Stromal cell of bone marrow (primary cell): Measurements from ENCODE around the gene CCL22.
"Not testable (repeated sequence)": the region's sequence is repeated elsewhere in the genome, so short reads cannot be mapped to it uniquely, and the experiment has no call there.

Source experiments
- DNase-seq: peaks from one replicate; pipeline ENCODE4 v3.0.0-alpha.2; 2012; ENCODE audit warnings: low read depth

Gene CCL22, protein sequence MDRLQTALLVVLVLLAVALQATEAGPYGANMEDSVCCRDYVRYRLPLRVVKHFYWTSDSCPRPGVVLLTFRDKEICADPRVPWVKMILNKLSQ

GRCh38 chr16:57358527-57359095 lies at the start of gene CCL22:
Gene CCL22 (plus strand): TSS chr16:57358783. CDS start chr16:57358817, 34 bp downstream.
- no peak for DNase-seq

GRCh38 chr16:57310801-57311200 lies 47.8 kb upstream of the CCL22 start:
- DNase-seq = no peak

GRCh38 chr16:57313509-57313908 lies 45.1 kb upstream of the CCL22 start:
- DNase-seq = no peak

GRCh38 chr16:57314161-57314785 lies 44.3 kb upstream of the CCL22 start:
- DNase-seq = no peak

DNA sequence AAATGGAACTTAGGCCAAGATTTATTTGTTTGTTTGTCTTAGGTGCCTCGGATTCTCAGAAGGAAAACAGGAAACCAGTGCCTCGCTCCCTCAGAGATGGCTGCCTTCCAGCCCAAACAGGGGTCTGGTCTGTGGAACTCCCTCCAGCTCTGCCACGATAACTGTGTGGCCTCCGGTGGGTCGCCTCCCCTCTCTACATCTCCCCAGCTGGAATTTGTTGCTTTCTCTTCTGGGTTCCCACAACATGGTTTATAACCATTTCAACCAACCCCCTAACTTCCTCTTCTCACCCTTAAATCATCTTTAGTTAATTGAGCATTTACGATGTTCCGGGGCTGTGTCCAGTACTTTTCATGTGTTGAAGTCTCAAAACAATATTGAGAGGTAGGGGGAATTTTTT lies 43.2 kb upstream of the CCL22 start:
- DNase-seq = no peak

DNA sequence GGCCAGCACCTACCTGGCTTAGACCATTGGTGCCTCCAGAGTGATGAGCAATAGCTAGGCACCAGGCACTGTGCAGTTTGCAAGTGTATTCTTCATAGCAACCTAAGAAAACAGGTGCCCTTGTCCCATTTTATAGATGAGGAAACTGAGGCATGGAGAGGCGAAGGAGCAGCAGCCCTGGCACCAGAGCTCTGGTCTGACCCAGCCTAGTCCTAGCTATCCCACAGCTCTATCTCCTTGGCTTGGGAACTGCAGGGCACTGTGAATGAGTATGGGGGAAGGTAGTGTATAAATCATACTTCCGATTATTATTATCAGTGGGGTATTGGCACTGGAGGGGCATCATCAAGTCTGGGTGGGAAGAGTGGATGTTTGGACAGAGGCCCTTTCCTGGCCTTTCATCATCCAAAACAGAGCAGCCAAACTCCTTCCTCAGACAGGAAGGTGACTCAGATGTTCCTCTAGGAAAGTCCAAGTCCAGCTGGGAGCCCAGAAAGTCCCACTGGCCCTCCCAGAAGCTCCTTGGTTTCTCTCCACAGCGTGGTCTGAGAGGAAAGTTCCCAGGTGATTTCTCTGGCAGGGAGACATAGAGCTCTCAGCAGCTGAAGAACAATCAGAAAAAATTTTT lies 42.1 kb upstream of the CCL22 start:
- peak; percentile 93 for DNase-seq

- DNase-seq = no peak
Observed at GRCh38 chr16:57318240-57318970, 40.2 kb upstream of the CCL22 start.

GRCh38 chr16:57319646-57320045 lies 38.9 kb upstream of the CCL22 start:
- no peak for DNase-seq

DNA sequence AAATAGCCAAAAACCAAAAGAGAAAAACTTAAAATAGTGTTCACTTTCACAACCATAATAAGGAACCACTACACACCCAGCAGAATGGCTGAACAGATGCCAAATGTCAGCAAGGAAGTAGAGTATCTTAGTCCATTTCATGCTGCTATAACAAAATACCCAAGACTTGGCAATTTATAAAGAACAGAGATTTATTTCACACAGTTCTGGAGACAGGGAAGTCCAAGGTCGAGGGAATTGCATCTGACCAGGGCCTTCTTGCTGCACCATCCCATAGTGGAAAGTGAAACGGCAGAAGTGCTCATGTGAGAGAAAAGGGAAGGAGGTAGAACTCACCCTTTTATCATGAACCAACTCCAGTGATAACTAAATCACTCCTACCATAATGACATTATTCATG lies 33.8 kb upstream of the CCL22 start:
- DNase-seq = no peak

DNA sequence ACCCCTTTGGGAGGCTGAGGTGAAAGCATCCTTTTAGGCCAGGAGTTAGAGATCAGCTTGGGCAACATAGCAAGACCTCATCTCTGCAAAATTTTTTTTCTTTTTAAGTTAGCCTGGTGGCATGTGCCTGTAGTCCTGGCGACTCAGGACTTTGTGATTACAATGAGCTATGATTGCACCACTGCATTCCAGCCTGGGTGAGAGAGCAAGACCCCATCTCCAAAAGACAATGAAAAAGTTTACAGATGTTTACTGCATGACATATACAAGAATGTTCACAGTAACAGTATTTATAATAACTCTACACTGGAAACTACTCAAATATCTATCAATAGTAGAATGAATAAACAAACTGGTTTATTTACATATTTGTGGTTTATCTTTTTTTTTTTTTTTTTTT lies 33.1 kb upstream of the CCL22 start:
- no peak for DNase-seq

DNA sequence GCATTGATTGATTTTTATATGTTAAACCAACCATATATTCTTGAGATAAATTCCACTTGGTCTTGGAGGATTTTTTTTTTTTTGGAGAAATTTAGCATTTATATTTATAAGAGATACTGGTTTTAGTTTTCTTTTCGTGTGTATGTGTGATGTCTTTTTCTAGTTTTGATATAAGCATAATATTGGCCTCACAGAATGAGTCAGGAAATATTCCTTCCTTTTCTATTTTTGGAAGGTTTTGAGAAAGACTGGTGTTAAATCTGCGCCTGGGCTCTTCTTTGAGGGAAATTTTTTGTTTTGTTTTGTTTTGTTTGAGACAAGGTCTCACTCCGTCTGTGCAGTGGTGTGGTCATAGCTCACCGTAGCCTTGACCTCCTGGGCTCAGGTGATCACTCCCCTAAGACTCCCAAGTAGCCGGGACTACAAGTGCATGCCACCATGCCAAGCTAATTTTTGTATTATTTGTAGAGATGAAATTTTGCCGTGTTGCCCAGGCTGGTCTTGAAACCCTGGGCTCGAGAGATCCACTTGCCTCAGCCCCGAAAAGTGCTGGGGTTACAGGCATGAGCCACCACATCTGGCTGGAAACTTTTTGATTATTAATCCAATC lies 28.8 kb upstream of the CCL22 start:
- DNase-seq = no peak

DNA sequence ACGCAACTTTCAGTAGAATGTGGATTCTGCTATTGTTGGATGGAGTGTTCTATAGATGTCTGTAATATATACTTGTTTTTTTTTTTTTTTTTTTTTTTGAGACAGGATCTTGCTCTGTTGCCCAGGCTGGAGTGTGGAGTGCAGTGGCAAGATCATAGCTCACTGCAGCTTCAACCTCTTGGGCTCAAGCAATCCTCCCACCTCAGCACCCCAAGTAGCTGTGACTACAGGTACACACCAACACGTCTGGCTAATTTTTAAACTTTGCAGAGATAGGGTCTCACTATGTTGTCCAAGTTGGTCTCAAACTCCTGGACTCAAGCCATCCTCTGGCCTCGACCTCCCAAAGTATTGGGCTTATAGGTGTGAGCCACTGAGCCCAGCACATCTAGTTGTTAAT lies 27.2 kb upstream of the CCL22 start:
- no peak for DNase-seq

DNA sequence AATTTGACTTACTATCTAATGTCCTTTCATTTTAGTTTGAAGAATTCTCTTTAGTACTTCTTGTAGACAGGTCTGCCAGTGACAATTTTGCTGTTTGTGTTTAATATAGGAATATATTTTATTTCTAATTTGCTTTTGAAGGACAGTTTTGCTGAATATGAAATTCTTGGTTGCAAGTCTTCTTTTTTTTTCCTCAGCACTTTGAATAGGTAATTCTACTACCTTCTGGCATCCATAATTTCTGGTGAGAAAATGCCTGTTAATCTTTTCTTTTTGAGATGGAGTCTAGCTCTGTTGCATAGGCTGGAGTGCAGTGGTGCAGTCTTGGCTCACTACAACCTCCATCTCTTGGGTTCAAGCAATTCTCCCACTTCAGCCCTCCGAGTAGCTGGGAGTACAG lies 25.2 kb upstream of the CCL22 start:
- DNase-seq = no peak

GRCh38 chr16:57335366-57335765 lies 23.2 kb upstream of the CCL22 start:
- DNase-seq = no peak

DNA sequence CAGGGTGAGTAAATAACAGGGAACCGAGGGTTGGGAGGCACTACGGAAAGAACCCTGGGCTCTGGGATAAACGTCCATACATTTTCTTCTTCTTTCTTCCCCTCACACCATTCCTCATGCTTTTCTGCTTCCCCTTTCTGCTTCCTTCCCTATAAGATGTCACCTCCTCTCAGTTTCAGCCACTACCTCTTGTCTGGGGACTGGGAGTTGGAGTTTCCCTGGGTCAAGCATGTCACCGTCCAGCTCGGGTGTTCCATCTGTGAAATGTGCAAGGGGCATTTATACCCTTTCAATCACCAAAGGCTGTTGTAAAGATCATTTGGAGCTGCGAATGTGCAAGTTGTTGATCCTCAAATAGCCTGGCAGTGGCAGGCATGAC lies 17.5 kb upstream of the CCL22 start:
- no peak for DNase-seq

DNA sequence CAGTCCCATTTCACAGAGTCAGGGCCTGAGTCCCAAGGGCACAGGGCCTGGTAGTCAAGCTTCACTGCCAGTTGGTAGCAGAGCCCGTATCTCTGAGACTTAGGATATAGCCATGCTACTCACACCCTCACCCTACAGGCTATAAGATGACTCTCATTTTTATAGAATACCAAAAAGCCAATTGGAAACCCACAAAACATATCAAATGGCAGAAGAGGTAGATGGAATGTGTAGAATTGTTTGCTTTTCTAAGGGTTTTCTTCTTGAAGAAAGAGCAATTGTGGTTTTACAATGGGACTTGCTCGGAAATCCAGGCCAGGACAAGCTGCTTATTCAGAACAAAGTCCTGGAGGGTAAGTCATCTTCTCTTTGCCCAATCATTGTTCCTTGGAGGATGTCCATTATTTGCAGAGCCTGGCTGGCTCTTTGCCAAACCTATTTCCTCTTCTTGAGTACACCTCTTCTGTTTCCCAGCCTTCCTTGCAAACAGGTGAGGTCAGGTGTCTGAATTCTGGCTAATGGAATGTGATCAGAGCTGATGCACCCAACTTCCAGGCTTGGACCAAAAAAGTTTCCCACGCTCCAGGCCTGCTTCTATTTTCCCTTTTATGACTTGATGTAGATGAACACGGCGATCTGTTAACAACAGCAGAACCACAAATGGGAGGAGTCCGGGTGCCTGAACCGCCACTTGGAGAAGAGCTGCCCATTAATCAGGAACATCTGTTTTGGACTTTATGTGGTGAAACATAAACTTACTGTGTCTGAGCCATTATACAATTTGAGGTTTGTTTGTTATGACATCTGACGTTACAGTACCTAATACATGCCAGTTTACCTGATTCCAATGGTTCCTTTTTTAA lies 16.9 kb upstream of the CCL22 start:
- peak; percentile 91 for DNase-seq

DNA sequence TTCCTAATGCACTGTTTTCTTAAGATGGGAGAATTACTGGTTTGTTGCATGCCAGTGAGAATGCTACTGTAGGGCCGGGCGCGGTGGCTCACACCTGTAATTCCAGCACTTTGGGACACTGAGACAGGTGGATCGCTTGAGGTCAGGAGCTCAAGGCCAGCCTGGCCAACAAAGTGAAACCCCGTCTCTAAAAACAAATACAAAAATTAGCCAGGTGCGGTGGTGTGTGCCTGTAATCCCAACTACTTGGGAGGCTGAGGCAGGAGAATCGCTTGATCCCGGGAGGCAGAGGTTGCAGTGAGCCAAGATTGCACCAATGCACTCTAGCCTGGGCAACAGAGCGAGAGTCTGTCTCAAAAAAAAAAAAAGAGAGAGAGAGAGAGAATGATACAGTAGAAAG lies 16.0 kb upstream of the CCL22 start:
- DNase-seq = not testable (repeated sequence)

DNA sequence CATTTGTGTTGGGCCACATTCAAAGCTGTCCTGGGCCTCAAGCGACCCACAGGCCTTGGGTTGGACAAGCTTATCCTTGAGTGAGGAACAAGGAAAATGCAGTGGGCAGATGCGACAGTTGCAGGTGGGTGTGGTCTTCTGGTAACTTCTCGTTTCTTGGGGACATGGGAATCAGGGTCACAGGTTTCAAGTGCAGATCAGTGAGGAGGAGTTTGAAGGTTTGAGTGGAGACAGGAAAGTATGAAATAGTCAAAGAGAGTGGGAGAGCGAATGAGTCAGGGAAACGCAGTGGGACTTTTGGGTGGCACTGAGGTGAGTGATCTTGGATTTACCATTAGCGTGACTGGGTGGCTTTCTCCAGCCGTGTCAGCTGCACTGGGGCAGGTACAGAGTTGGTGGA lies 15.4 kb upstream of the CCL22 start:
- no peak for DNase-seq

GRCh38 chr16:57344094-57344493 lies 14.5 kb upstream of the CCL22 start:
- not testable (repeated sequence) for DNase-seq

GRCh38 chr16:57345021-57345420 lies 13.6 kb upstream of the CCL22 start:
- DNase-seq = no peak

DNA sequence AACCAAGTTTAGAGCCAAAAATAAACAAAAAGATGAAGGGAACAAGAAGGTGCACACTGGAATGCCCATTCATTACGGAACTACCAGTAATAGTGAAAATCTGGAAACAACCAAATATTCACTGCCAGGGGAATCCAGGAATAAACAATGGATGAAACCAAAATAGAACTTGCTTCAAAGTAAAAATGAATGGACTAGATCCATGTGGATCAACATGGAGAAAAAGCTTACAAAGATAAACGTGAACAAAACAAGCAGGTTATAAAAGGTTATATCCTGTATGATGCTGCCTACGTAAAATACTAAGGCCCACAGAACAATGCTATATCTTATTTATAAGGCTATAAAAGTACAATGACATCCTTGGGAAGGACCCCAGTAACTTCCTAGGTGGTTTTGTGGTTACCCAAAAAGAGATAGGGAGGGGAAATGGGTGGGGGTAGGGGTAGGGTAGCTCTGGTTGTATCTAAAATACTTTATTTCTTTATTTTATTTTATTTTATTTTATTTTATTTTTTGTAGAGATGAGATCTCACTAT lies 12.8 kb upstream of the CCL22 start:
- DNase-seq = no peak
